ENCODE measurements around the gene LUM.

GRCh38 chr12:91074154-91074709 lies 37.1 kb downstream of the LUM start:
- TF ChIP-seq POLR2A (IDR thresholded peaks at IDR 0.05; ENCODE audit: low read depth, low read length) (no peak), TAF1 (IDR thresholded peaks at IDR 0.05; ENCODE audit: borderline replicate concordance, low read depth, low read length) (no peak)
